ENCODE data around the gene GPATCH8.

The GPATCH8 gene

DNA sequence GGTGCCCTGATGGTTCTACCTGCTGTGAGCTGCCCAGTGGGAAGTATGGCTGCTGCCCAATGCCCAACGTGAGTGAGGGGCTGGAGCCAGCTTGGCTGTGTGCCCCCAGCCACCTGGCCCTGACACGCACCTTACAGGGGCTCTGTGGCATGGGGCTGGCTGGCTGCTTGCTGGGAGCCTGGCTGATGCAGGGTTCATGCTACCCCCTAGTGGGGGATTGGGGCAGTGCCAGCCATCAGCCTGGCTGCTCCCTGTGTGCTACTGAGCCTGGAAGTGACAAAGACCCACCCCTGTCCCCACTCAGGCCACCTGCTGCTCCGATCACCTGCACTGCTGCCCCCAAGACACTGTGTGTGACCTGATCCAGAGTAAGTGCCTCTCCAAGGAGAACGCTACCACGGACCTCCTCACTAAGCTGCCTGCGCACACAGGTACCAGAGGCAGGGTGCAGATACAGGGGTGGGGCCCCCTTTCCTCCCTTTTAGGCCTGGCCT is 152.4 kb downstream of the GPATCH8 start:
- Histone ChIP-seq H3K4me2 (ENCODE audit: low read length) (no peak overlapping the region), H2AFZ (ENCODE audit: insufficient read depth, low read length, poor library complexity) (no peak overlapping the region), H3K9me3 (ENCODE audit: insufficient read depth, low read depth, low read length) (no peaks in the 10 kb centered on the region), H3K4me1 (ENCODE audit: control insufficient read depth in 1 of 2, insufficient read depth in 2 of 2, low read length in 2 of 2) (peaks cover 2 to 8% of the 10 kb centered on the region in 2 experiments), H2AK5ac (ENCODE audit: low read length) (no peak overlapping the region), H3K23ac (ENCODE audit: low read length) (no peak overlapping the region), H2BK12ac (ENCODE audit: low read length) (no peak overlapping the region), H2BK5ac (ENCODE audit: low read depth, low read length, poor library complexity) (no peak overlapping the region), H3K14ac (ENCODE audit: low read length) (no peak overlapping the region), H3K4me3 (ENCODE audit: low read depth, low read length) (no peak overlapping the region), H4K12ac (ENCODE audit: low read depth, low read length) (no peak overlapping the region), H4K91ac (ENCODE audit: low read depth, low read length) (no peak overlapping the region), H3K79me1 (ENCODE audit: low read length) (no peaks in the 10 kb centered on the region), H3K18ac (ENCODE audit: low read length) (no peak overlapping the region), H3K4ac (ENCODE audit: low read depth, low read length) (no peak overlapping the region), H3K27ac (ENCODE audit: low read depth, low read length) (no peak overlapping the region), H3K36me3 (ENCODE audit: control insufficient read depth in 1 of 2, insufficient read depth in 2 of 2, low read length in 2 of 2) (peaks cover 40 to 45% of the 10 kb centered on the region in 2 experiments), H4K8ac (ENCODE audit: low read depth, low read length) (no peak overlapping the region), H3K9ac (ENCODE audit: low read length) (no peak overlapping the region), H3K27me3 (ENCODE audit: insufficient read depth, low read length) (no peaks in the 10 kb centered on the region), H2BK120ac (ENCODE audit: insufficient read depth, low read length, poor library complexity) (no peak overlapping the region), H3K79me2 (ENCODE audit: control insufficient read depth, insufficient read depth, low read length, poor library complexity) (no peaks in the 10 kb centered on the region)
- peak; percentile 62 to 80 for DNase-seq
- WGBS (ENCODE audit: extremely low coverage, insufficient coverage, insufficient read length): no CpG with 5 or more reads among the region's 6 CpGs

DNA sequence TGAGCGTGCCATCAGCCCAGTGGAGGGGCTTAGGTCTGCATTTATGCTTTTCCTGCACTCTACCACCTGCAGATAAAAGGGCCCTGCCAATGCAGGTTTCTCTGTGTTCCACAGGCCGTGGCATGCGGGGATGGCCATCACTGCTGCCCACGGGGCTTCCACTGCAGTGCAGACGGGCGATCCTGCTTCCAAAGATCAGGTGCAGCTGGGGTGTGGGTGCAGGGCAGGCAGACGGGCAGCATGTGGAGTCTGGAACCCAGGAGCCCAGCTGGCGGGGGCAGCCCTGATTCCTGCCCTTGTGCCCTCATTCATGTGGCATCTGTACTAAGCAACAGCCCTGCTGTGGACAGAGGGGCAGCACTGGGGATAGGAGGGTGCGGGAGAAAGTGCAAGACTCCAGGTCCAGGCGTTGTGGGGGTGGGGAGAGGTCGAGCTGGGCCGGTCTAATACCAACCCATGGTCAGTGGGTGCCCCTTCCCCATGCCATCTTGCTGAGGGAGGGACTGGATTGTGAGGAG is 153.6 kb downstream of the GPATCH8 start:
- Histone ChIP-seq H3K4me3 (ENCODE audit: low read depth, low read length) (no peak overlapping the region), H2BK120ac (ENCODE audit: insufficient read depth, low read length, poor library complexity) (no peak overlapping the region), H2AFZ (ENCODE audit: insufficient read depth, low read length, poor library complexity) (no peak overlapping the region), H3K36me3 (ENCODE audit: control insufficient read depth in 1 of 2, insufficient read depth in 2 of 2, low read length in 2 of 2) (peaks cover 38 to 39% of the 10 kb centered on the region in 2 experiments), H3K4ac (ENCODE audit: low read depth, low read length) (no peak overlapping the region), H3K9me3 (ENCODE audit: insufficient read depth, low read depth, low read length) (no peaks in the 10 kb centered on the region), H3K18ac (ENCODE audit: low read length) (no peak overlapping the region), H3K79me1 (ENCODE audit: low read length) (peaks cover 3% of the 10 kb centered on the region), H3K23ac (ENCODE audit: low read length) (no peak overlapping the region), H4K91ac (ENCODE audit: low read depth, low read length) (no peak overlapping the region), H3K9ac (ENCODE audit: low read length) (no peak overlapping the region), H4K12ac (ENCODE audit: low read depth, low read length) (no peak overlapping the region), H2AK5ac (ENCODE audit: low read length) (no peak overlapping the region), H2BK5ac (ENCODE audit: low read depth, low read length, poor library complexity) (no peak overlapping the region), H3K27me3 (ENCODE audit: insufficient read depth, low read length) (no peaks in the 10 kb centered on the region), H3K14ac (ENCODE audit: low read length) (no peak overlapping the region), H3K4me2 (ENCODE audit: low read length) (no peak overlapping the region), H3K27ac (ENCODE audit: low read depth, low read length) (no peak overlapping the region), H2BK12ac (ENCODE audit: low read length) (no peak overlapping the region), H3K4me1 (ENCODE audit: control insufficient read depth in 1 of 2, insufficient read depth in 2 of 2, low read length in 2 of 2) (peaks cover 3 to 12% of the 10 kb centered on the region in 2 experiments), H3K79me2 (ENCODE audit: control insufficient read depth, insufficient read depth, low read length, poor library complexity) (no peaks in the 10 kb centered on the region), H4K8ac (ENCODE audit: low read depth, low read length) (no peak overlapping the region)
- no peak for DNase-seq
- no CpG with 5 or more reads among the region's 12 CpGs for WGBS (ENCODE audit: extremely low coverage, insufficient coverage, insufficient read length)

DNA sequence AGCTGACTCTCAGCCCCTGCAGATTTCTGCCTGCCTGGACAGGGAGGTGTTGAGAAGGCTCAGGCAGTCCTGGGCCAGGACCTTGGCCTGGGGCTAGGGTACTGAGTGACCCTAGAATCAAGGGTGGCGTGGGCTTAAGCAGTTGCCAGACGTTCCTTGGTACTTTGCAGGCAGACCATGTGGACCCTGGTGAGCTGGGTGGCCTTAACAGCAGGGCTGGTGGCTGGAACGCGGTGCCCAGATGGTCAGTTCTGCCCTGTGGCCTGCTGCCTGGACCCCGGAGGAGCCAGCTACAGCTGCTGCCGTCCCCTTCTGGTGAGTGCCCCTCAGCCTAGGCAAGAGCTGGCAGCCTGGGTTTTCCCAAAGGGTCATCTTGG is 154.2 kb downstream of the GPATCH8 start:
- no peak overlapping the region for H3K23ac ChIP-seq (ENCODE audit: low read length)
- H3K4me3 ChIP-seq (ENCODE audit: low read depth, low read length): no peak overlapping the region
- no peak overlapping the region for H2BK12ac ChIP-seq (ENCODE audit: low read length)
- H3K79me1 ChIP-seq (ENCODE audit: low read length): peaks cover 3% of the 10 kb centered on the region
- no peak overlapping the region for H4K12ac ChIP-seq (ENCODE audit: low read depth, low read length)
- H3K4ac ChIP-seq (ENCODE audit: low read depth, low read length): no peak overlapping the region
- H2BK5ac ChIP-seq (ENCODE audit: low read depth, low read length, poor library complexity): no peak overlapping the region
- H3K27me3 ChIP-seq (ENCODE audit: insufficient read depth, low read length): no peaks in the 10 kb centered on the region
- H3K18ac ChIP-seq (ENCODE audit: low read length): no peak overlapping the region
- H4K91ac ChIP-seq (ENCODE audit: low read depth, low read length): no peak overlapping the region
- DNase-seq: no peak
- no peak overlapping the region for H3K14ac ChIP-seq (ENCODE audit: low read length)
- no peak overlapping the region for H2AK5ac ChIP-seq (ENCODE audit: low read length)
- no peak overlapping the region for H3K9ac ChIP-seq (ENCODE audit: low read length)
- WGBS (ENCODE audit: extremely low coverage, insufficient coverage, insufficient read length): no CpG with 5 or more reads among the region's 6 CpGs
- H3K4me2 ChIP-seq (ENCODE audit: low read length): no peak overlapping the region
- H3K36me3 ChIP-seq (ENCODE audit: control insufficient read depth in 1 of 2, insufficient read depth in 2 of 2, low read length in 2 of 2): peaks cover 38 to 39% of the 10 kb centered on the region in 2 experiments
- H3K4me1 ChIP-seq (ENCODE audit: control insufficient read depth in 1 of 2, insufficient read depth in 2 of 2, low read length in 2 of 2): peaks cover 3 to 10% of the 10 kb centered on the region in 2 experiments
- no peak overlapping the region for H2BK120ac ChIP-seq (ENCODE audit: insufficient read depth, low read length, poor library complexity)
- no peak overlapping the region for H2AFZ ChIP-seq (ENCODE audit: insufficient read depth, low read length, poor library complexity)
- H4K8ac ChIP-seq (ENCODE audit: low read depth, low read length): no peak overlapping the region
- no peak overlapping the region for H3K27ac ChIP-seq (ENCODE audit: low read depth, low read length)
- H3K79me2 ChIP-seq (ENCODE audit: control insufficient read depth, insufficient read depth, low read length, poor library complexity): no peaks in the 10 kb centered on the region
- no peaks in the 10 kb centered on the region for H3K9me3 ChIP-seq (ENCODE audit: insufficient read depth, low read depth, low read length)

DNA sequence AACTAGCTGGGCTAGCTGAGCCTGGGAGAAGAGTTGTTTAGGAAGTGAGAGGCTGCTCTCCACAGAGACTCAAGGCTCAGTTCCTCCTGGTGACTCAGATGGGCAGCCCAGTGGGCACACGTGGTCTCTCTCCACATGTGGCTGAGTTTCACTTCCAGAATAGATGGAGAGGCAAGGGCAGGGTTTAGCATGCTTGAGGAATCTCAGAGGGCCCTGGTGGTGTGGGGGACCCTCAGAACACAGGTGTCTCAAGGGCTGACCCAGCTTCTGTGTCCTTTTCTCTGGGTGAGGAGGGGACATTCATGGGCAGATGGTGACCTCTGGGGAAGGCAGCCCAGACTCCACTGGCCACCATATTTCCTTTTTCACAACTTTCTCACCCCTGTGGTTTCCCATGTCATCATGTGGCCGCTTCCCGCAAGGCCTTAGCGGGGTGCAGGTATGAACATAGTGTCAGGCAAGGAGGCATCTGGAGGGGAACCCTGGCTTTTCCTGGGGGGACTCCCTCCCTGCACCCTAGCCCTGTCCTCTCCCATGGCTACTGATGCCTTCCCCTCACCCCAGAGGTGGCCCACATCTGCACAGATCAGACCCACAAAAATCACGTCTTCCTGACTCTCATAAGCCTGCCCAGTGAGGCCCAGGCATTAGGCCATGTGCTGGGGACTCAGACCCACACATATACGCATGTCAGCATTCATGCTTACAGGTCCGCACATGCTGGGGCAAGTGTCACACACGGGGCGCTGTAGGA is 154.8 kb downstream of the GPATCH8 start:
- no peaks in the 10 kb centered on the region for H3K9me3 ChIP-seq (ENCODE audit: insufficient read depth, low read depth, low read length)
- no CpG with 5 or more reads among the region's 9 CpGs for WGBS (ENCODE audit: extremely low coverage, insufficient coverage, insufficient read length)
- no peak overlapping the region for H2BK12ac ChIP-seq (ENCODE audit: low read length)
- H2AFZ ChIP-seq (ENCODE audit: insufficient read depth, low read length, poor library complexity): no peak overlapping the region
- H3K4me1 ChIP-seq (ENCODE audit: control insufficient read depth in 1 of 2, insufficient read depth in 2 of 2, low read length in 2 of 2): peaks cover 3 to 7% of the 10 kb centered on the region in 2 experiments
- H3K36me3 ChIP-seq (ENCODE audit: control insufficient read depth in 1 of 2, insufficient read depth in 2 of 2, low read length in 2 of 2): peaks cover 38 to 39% of the 10 kb centered on the region in 2 experiments
- H3K4me3 ChIP-seq (ENCODE audit: low read depth, low read length): no peak overlapping the region
- H3K27ac ChIP-seq (ENCODE audit: low read depth, low read length): no peak overlapping the region
- no peaks in the 10 kb centered on the region for H3K27me3 ChIP-seq (ENCODE audit: insufficient read depth, low read length)
- no peak overlapping the region for H3K4ac ChIP-seq (ENCODE audit: low read depth, low read length)
- H3K4me2 ChIP-seq (ENCODE audit: low read length): no peak overlapping the region
- no peak overlapping the region for H2BK5ac ChIP-seq (ENCODE audit: low read depth, low read length, poor library complexity)
- no peak overlapping the region for H3K14ac ChIP-seq (ENCODE audit: low read length)
- H3K9ac ChIP-seq (ENCODE audit: low read length): no peak overlapping the region
- peak in 1 of 2 donors; percentile 37 for DNase-seq
- H3K79me1 ChIP-seq (ENCODE audit: low read length): peaks cover 3% of the 10 kb centered on the region
- no peaks in the 10 kb centered on the region for H3K79me2 ChIP-seq (ENCODE audit: control insufficient read depth, insufficient read depth, low read length, poor library complexity)
- no peak overlapping the region for H4K91ac ChIP-seq (ENCODE audit: low read depth, low read length)
- no peak overlapping the region for H2AK5ac ChIP-seq (ENCODE audit: low read length)
- no peak overlapping the region for H4K8ac ChIP-seq (ENCODE audit: low read depth, low read length)
- H2BK120ac ChIP-seq (ENCODE audit: insufficient read depth, low read length, poor library complexity): no peak overlapping the region
- H4K12ac ChIP-seq (ENCODE audit: low read depth, low read length): no peak overlapping the region
- no peak overlapping the region for H3K18ac ChIP-seq (ENCODE audit: low read length)
- H3K23ac ChIP-seq (ENCODE audit: low read length): no peak overlapping the region

All from trophoblast cell (in vitro differentiated cells and primary cell).